ENCODE results near the gene SMIM38. TPM values are rescaled to one million over a fixed set of nuclear protein-coding genes. Genes with fewer than 3 reads are reported as not detected.

Gene SMIM38
- total and polyA plus RNA-seq, 4 experiments from 2014 or later, result 0.50 to 0.70 TPM; not detected in 2

GRCh38 chr11:69160296-69161116, 4.8 kb downstream of the SMIM38 start:
- Histone ChIP-seq H3K9me3 (ENCODE audit: control insufficient read depth in 1 of 2, low read length in 2 of 2) (no peaks in the 10 kb centered on the region), H3K4me3 (ENCODE audit: low read length in 2 of 2) (no peak overlapping the region), H3K4me1 (ENCODE audit: insufficient read depth, low read length) (no peaks in the 10 kb centered on the region), H3K27me3 (ENCODE audit: insufficient read depth, low read length) (no peaks in the 10 kb centered on the region), H3K36me3 (ENCODE audit: insufficient read depth, low read length) (no peaks in the 10 kb centered on the region), H3K27ac (ENCODE audit: low read depth, low read length) (no peak overlapping the region)
- H3K4me1 Mint-ChIP-seq, result peaks cover 0 to 2% (median 0%) of the 10 kb centered on the region in 4 donors
- intact Hi-C loops (cut with micrococcal nuclease), result no loop called here
- CTCF ChIA-PET (ENCODE audit: partially characterized antibody), result no interaction called here
- H3K4me3 Mint-ChIP-seq, result no peak overlapping the region
- POLR2A ChIA-PET (ENCODE audit: partially characterized antibody), result no interaction called here
- peaks cover 2 to 9% of the 10 kb centered on the region in 2 donors for H3K27me3 Mint-ChIP-seq
- no peak for DNase-seq
- H3K27ac Mint-ChIP-seq, result no peak overlapping the region
- peaks cover 0 to 3% of the 10 kb centered on the region in 2 donors for H3K36me3 Mint-ChIP-seq
- peaks cover 0 to 16% (median 2%) of the 10 kb centered on the region in 8 donors for H3K9me3 Mint-ChIP-seq

DNA sequence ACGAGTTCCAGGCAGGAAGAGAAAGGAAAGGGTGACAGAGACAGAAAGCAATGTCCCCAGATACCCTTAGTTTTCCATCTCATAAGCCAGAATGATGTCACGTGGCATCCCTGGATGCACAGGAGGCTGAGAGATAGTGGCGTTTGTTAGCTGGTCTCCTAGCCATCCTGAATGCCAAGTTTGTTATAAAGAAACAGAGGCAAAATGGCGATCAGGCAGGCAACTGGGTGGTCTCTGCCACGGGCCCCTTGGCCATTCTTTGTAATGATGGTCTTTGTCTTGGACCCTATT, 5.3 kb downstream of the SMIM38 start:
- no peaks in the 10 kb centered on the region for H3K27me3 ChIP-seq (ENCODE audit: insufficient read depth, low read length)
- ChIA-PET CTCF (ENCODE audit: partially characterized antibody) (no interaction called here), POLR2A (ENCODE audit: partially characterized antibody) (no interaction called here)
- Mint-ChIP-seq H3K27me3 (peaks cover 2 to 10% of the 10 kb centered on the region in 2 donors), H3K4me1 (peaks cover 0 to 2% (median 0%) of the 10 kb centered on the region in 4 donors), H3K36me3 (peaks cover 0 to 3% of the 10 kb centered on the region in 2 donors), H3K27ac (no peak overlapping the region), H3K4me3 (no peak overlapping the region), H3K9me3 (peaks cover 0 to 16% (median 2%) of the 10 kb centered on the region in 8 donors)
- no peaks in the 10 kb centered on the region for H3K4me1 ChIP-seq (ENCODE audit: insufficient read depth, low read length)
- no peak overlapping the region for H3K4me3 ChIP-seq (ENCODE audit: low read length in 2 of 2)
- H3K36me3 ChIP-seq (ENCODE audit: insufficient read depth, low read length), result no peaks in the 10 kb centered on the region
- no peaks in the 10 kb centered on the region for H3K9me3 ChIP-seq (ENCODE audit: control insufficient read depth in 1 of 2, low read length in 2 of 2)
- DNase-seq, result no peak
- no peak overlapping the region for H3K27ac ChIP-seq (ENCODE audit: low read depth, low read length)
- intact Hi-C loops (cut with micrococcal nuclease), result no loop called here

DNA sequence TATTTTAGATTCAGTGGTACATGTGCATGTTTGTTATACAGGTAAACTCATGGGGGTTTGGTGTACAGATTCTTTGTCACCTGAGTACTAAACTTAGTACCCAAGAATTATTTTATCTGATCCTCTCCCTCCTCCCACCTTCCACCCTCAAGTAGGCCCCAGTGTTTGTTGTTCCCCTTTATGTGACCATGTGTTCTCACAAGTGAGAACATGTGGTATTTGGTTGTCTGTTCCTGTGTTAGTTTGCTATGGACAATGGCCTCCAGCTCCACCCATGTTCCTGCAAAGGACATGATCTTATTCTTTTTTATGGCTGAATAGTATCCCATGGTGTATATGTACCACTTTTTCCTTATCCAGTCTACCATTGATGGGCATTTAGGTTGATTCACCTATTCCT, 6.8 kb downstream of the SMIM38 start:
- Histone ChIP-seq H3K4me3 (ENCODE audit: low read length in 2 of 2) (no peak overlapping the region), H3K9me3 (ENCODE audit: control insufficient read depth in 1 of 2, low read length in 2 of 2) (no peaks in the 10 kb centered on the region), H3K27me3 (ENCODE audit: insufficient read depth, low read length) (no peaks in the 10 kb centered on the region), H3K36me3 (ENCODE audit: insufficient read depth, low read length) (no peaks in the 10 kb centered on the region), H3K4me1 (ENCODE audit: insufficient read depth, low read length) (peaks cover 5% of the 10 kb centered on the region), H3K27ac (ENCODE audit: low read depth, low read length) (no peak overlapping the region)
- no peak overlapping the region for H3K27ac Mint-ChIP-seq
- peaks cover 1 to 6% of the 10 kb centered on the region in 2 donors for H3K27me3 Mint-ChIP-seq
- CTCF ChIA-PET (ENCODE audit: partially characterized antibody), result interaction anchor here (0.8 kb wide), 1 partner anchor 16 kb away, joined by 3 read pairs; no protein-coding TSS in a partner anchor
- POLR2A ChIA-PET (ENCODE audit: partially characterized antibody), result no interaction called here
- peaks cover 0 to 3% of the 10 kb centered on the region in 2 donors for H3K36me3 Mint-ChIP-seq
- peaks cover 0 to 4% (median 0%) of the 10 kb centered on the region in 4 donors for H3K4me1 Mint-ChIP-seq
- H3K9me3 Mint-ChIP-seq, result peaks cover 0 to 16% (median 2%) of the 10 kb centered on the region in 8 donors
- intact Hi-C loops (cut with micrococcal nuclease), result no loop called here
- DNase-seq, result no peak
- no peak overlapping the region for H3K4me3 Mint-ChIP-seq

GRCh38 chr11:69163842-69164241, 8.1 kb downstream of the SMIM38 start:
- Mint-ChIP-seq H3K4me1 (peaks cover 0 to 4% (median 0%) of the 10 kb centered on the region in 4 donors), H3K27me3 (peaks cover 1 to 9% of the 10 kb centered on the region in 2 donors), H3K27ac (no peak overlapping the region), H3K9me3 (peaks cover 0 to 16% (median 2%) of the 10 kb centered on the region in 8 donors), H3K36me3 (peaks cover 0 to 3% of the 10 kb centered on the region in 2 donors), H3K4me3 (no peak overlapping the region)
- Histone ChIP-seq H3K27ac (ENCODE audit: low read depth, low read length) (no peak overlapping the region), H3K27me3 (ENCODE audit: insufficient read depth, low read length) (no peaks in the 10 kb centered on the region), H3K4me3 (ENCODE audit: low read length in 2 of 2) (no peak overlapping the region), H3K9me3 (ENCODE audit: control insufficient read depth in 1 of 2, low read length in 2 of 2) (no peaks in the 10 kb centered on the region), H3K4me1 (ENCODE audit: insufficient read depth, low read length) (peaks cover 5% of the 10 kb centered on the region), H3K36me3 (ENCODE audit: insufficient read depth, low read length) (no peaks in the 10 kb centered on the region)
- intact Hi-C loops (cut with micrococcal nuclease), result no loop called here
- CTCF ChIA-PET (ENCODE audit: partially characterized antibody), result no interaction called here
- no peak for DNase-seq
- POLR2A ChIA-PET (ENCODE audit: partially characterized antibody), result no interaction called here

- H3K4me3 ChIP-seq (ENCODE audit: low read length in 2 of 2), result no peak overlapping the region
- DNase-seq, result no peak
- intact Hi-C loops (cut with micrococcal nuclease), result no loop called here
- no peaks in the 10 kb centered on the region for H3K27me3 ChIP-seq (ENCODE audit: insufficient read depth, low read length)
- Mint-ChIP-seq H3K27me3 (peaks cover 1 to 12% of the 10 kb centered on the region in 2 donors), H3K4me1 (peaks cover 0 to 4% (median 0%) of the 10 kb centered on the region in 4 donors), H3K27ac (no peak overlapping the region), H3K36me3 (peaks cover 0 to 3% of the 10 kb centered on the region in 2 donors), H3K4me3 (no peak overlapping the region), H3K9me3 (peaks cover 0 to 16% (median 3%) of the 10 kb centered on the region in 8 donors)
- peaks cover 5% of the 10 kb centered on the region for H3K4me1 ChIP-seq (ENCODE audit: insufficient read depth, low read length)
- no peaks in the 10 kb centered on the region for H3K9me3 ChIP-seq (ENCODE audit: control insufficient read depth in 1 of 2, low read length in 2 of 2)
- no peak overlapping the region for H3K27ac ChIP-seq (ENCODE audit: low read depth, low read length)
- POLR2A ChIA-PET (ENCODE audit: partially characterized antibody), result no interaction called here
- H3K36me3 ChIP-seq (ENCODE audit: insufficient read depth, low read length), result no peaks in the 10 kb centered on the region
- CTCF ChIA-PET (ENCODE audit: partially characterized antibody), result no interaction called here
Measured at GRCh38 chr11:69164824-69165223, 9.1 kb downstream of the SMIM38 start.

GRCh38 chr11:69165775-69166174, 10.0 kb downstream of the SMIM38 start:
- intact Hi-C loops (cut with micrococcal nuclease), result no loop called here
- CTCF ChIA-PET (ENCODE audit: partially characterized antibody), result no interaction called here

DNA sequence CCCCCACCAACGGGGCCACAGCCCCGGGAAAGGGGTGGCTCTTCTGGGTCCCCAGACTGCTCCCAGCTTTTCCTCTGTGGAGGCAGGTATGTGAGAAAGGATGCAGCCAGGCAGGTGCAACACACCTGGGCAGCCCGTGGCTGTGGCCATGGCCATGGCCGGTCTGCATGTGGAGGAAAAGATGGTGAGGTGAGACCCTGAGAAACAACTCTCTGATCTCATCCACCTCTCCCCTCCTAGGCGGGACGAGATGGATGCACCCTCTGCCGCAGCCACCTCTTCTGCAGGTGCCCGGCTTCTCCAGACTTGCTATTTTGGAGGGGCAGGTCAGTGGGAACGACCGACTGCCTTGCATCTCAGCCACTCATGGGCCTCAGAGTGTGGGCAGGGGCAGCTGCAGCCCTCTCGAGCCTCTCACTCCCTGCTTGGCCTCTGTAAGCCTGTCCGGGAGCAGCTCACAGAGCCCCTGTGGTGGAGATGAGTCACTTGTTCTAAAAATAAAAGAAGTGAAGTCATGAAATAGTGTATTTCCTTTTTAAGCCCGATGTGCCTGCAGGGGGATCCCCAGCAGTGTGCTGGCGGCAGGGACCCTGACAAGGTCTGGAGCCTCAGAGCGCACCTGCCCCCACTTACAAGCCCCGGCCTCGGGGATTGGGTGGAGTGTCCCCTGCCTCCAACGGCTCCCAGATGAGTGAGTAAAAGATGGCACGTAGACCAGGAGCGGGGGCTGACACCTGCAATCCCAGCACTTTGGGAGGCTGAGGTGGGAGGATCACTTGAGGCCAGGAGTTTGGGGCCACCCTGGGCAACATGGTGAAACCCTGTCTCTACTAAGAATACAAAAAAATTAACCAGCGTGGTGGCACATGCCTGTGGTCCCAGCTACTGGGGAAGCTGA, 10.7 kb downstream of the SMIM38 start:
- POLR2A ChIA-PET (ENCODE audit: partially characterized antibody), result no interaction called here

More at GRCh38 chr11:69165775-69166174, 10.0 kb downstream of the SMIM38 start:
- H3K4me3 Mint-ChIP-seq, result no peak overlapping the region
- DNase-seq, result no peak
- Histone ChIP-seq H3K4me1 (ENCODE audit: insufficient read depth, low read length) (peaks cover 5% of the 10 kb centered on the region), H3K27me3 (ENCODE audit: insufficient read depth, low read length) (no peaks in the 10 kb centered on the region), H3K27ac (ENCODE audit: low read depth, low read length) (no peak overlapping the region), H3K4me3 (ENCODE audit: low read length in 2 of 2) (no peak overlapping the region), H3K36me3 (ENCODE audit: insufficient read depth, low read length) (no peaks in the 10 kb centered on the region), H3K9me3 (ENCODE audit: control insufficient read depth in 1 of 2, low read length in 2 of 2) (no peaks in the 10 kb centered on the region)
- H3K27me3 Mint-ChIP-seq, result peaks cover 1 to 12% of the 10 kb centered on the region in 2 donors
- H3K27ac Mint-ChIP-seq, result no peak overlapping the region
- peaks cover 0 to 4% (median 0%) of the 10 kb centered on the region in 4 donors for H3K4me1 Mint-ChIP-seq
- peaks cover 0 to 16% (median 3%) of the 10 kb centered on the region in 8 donors for H3K9me3 Mint-ChIP-seq
- peaks cover 0 to 3% of the 10 kb centered on the region in 2 donors for H3K36me3 Mint-ChIP-seq
- POLR2A ChIA-PET (ENCODE audit: partially characterized antibody), result no interaction called here

More for the DNA sequence above, 10.7 kb downstream of the SMIM38 start:
- Histone ChIP-seq H3K27me3 (ENCODE audit: insufficient read depth, low read length) (no peaks in the 10 kb centered on the region), H3K9me3 (ENCODE audit: control insufficient read depth in 1 of 2, low read length in 2 of 2) (no peaks in the 10 kb centered on the region), H3K4me1 (ENCODE audit: insufficient read depth, low read length) (peaks cover 5% of the 10 kb centered on the region), H3K4me3 (ENCODE audit: low read length in 2 of 2) (no peak overlapping the region), H3K27ac (ENCODE audit: low read depth, low read length) (no peak overlapping the region), H3K36me3 (ENCODE audit: insufficient read depth, low read length) (no peaks in the 10 kb centered on the region)
- no peak overlapping the region for H3K27ac Mint-ChIP-seq
- peaks cover under 1 to 10% of the 10 kb centered on the region in 2 donors for H3K27me3 Mint-ChIP-seq
- no peak for DNase-seq
- peaks cover 0 to 16% (median 3%) of the 10 kb centered on the region in 8 donors for H3K9me3 Mint-ChIP-seq
- CTCF ChIA-PET (ENCODE audit: partially characterized antibody), result no interaction called here
- intact Hi-C loops (cut with micrococcal nuclease), result no loop called here
- peaks cover 0 to 3% of the 10 kb centered on the region in 2 donors for H3K36me3 Mint-ChIP-seq
- no peak overlapping the region for H3K4me3 Mint-ChIP-seq
- peaks cover 0 to 4% (median 0%) of the 10 kb centered on the region in 4 donors for H3K4me1 Mint-ChIP-seq
